Kidney epithelial cell (primary cell): ENCODE measurements around the gene IQCE. TPM values are rescaled to one million over a fixed set of nuclear protein-coding genes. Genes with fewer than 3 reads are reported as not detected.

Experiments
- DNase-seq: peaks from one replicate; pipeline ENCODE4 v3.0.0-alpha.2; 2010; ENCODE audit warnings: low read depth
- H3K27me3 ChIP-seq: 2 replicates; pipeline ENCODE4 v1.6.0; 2011; ENCODE audit warnings: low read length; ENCODE audit not compliant: control insufficient read depth, insufficient read depth
- H3K36me3 ChIP-seq: 2 replicates; pipeline ENCODE4 v1.5.1; 2011; ENCODE audit warnings: low read length; ENCODE audit not compliant: control insufficient read depth, insufficient read depth
- H3K4me3 ChIP-seq: 2 replicates; pipeline ENCODE4 v1.5.1; 2011; ENCODE audit warnings: low read depth, mild to moderate bottlenecking, control low read depth, low read length
- total RNA-seq: library from RNA; depleted of rRNA; stranded (reverse); fragments of >200 nt; gene quantifications from 2 replicates; pipeline ENCODE4 v1.2.3, GENCODE V29; 2015
- TF ChIP-seq, protein P1 (sequence below): IDR thresholded peaks from 2 replicates; pipeline ENCODE4 v1.5.1; 2011; ENCODE audit warnings: mild to moderate bottlenecking, moderate library complexity, low read length, control low read depth, inconsistent platforms; ENCODE audit not compliant: insufficient read depth, poor library complexity, severe bottlenecking

IQCE gene
- total RNA-seq, 1 donor from 2014 or later = 18.0 TPM

- TF ChIP-seq, protein P1, sequence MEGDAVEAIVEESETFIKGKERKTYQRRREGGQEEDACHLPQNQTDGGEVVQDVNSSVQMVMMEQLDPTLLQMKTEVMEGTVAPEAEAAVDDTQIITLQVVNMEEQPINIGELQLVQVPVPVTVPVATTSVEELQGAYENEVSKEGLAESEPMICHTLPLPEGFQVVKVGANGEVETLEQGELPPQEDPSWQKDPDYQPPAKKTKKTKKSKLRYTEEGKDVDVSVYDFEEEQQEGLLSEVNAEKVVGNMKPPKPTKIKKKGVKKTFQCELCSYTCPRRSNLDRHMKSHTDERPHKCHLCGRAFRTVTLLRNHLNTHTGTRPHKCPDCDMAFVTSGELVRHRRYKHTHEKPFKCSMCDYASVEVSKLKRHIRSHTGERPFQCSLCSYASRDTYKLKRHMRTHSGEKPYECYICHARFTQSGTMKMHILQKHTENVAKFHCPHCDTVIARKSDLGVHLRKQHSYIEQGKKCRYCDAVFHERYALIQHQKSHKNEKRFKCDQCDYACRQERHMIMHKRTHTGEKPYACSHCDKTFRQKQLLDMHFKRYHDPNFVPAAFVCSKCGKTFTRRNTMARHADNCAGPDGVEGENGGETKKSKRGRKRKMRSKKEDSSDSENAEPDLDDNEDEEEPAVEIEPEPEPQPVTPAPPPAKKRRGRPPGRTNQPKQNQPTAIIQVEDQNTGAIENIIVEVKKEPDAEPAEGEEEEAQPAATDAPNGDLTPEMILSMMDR = no peak
- no peaks in the 10 kb centered on the region for H3K27me3 ChIP-seq
- DNase-seq = no peak
- no peak overlapping the region for H3K4me3 ChIP-seq
- peaks cover 7% of the 10 kb centered on the region for H3K36me3 ChIP-seq
These were observed 91.2 kb downstream of the IQCE start for GRCh38 chr7:2649991-2650390.

GRCh38 chr7:2650451-2650850 is 91.7 kb downstream of the IQCE start:
- DNase-seq = no peak
- TF ChIP-seq, protein P1 = no peak
- Histone ChIP-seq H3K36me3 (peaks cover 7% of the 10 kb centered on the region), H3K27me3 (no peaks in the 10 kb centered on the region), H3K4me3 (no peak overlapping the region)

- TF ChIP-seq, protein P1 = no peak
- Histone ChIP-seq H3K4me3 (no peak overlapping the region), H3K27me3 (no peaks in the 10 kb centered on the region), H3K36me3 (peaks cover 10% of the 10 kb centered on the region)
- no peak for DNase-seq
These were observed 92.6 kb downstream of the IQCE start for GRCh38 chr7:2651336-2651735.

- Histone ChIP-seq H3K4me3 (no peak overlapping the region), H3K27me3 (no peaks in the 10 kb centered on the region), H3K36me3 (peaks cover 11% of the 10 kb centered on the region)
- DNase-seq = no peak
- TF ChIP-seq, protein P1 = no peak
These were observed 93.3 kb downstream of the IQCE start for GRCh38 chr7:2651847-2652735.

DNA sequence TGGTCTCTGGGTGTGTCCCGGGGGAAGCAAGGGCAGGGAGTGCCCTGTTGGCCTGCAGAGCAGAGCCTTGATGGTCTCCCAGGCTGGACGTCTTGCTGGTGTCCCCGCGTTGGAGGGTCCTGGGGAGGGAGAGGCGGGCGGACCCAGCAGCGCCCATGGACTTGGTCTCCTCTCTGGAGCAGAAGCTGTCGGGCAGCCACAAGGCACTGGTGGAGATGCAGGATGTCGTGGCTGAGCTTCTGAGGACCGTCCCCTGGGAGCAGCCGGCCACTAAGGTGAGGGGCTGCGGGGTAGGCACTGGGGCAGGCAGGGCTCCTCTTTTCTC is 93.9 kb downstream of the IQCE start:
- Histone ChIP-seq H3K4me3 (no peak overlapping the region), H3K27me3 (no peaks in the 10 kb centered on the region), H3K36me3 (peaks cover 11% of the 10 kb centered on the region)
- DNase-seq = no peak
- TF ChIP-seq, protein P1 = no peak

DNA sequence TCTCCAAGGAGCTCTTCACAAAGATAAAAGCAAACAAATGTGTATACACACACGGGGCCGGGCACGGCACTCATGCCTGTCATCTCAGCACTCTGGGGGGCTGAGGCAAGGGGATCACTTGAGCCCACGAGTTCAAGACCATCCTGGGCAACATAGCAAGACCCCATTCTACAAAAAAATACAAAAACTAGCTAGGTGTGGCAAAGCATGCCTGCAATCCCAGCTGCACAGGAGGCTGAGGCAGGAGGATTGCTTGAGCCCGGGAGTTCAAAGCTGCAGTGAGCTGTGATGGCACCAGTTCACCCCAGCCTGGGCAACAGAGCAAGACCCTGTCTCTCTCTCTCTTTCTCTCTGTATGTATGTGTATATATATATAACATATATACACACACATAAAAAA is 95.3 kb downstream of the IQCE start:
- H3K4me3 ChIP-seq = no peak overlapping the region
- no peaks in the 10 kb centered on the region for H3K27me3 ChIP-seq
- H3K36me3 ChIP-seq = peaks cover 8% of the 10 kb centered on the region
- TF ChIP-seq, protein P1 = no peak
- no peak for DNase-seq
